ENCODE data around the gene PPM1H. TPM values are rescaled to one million over a fixed set of nuclear protein-coding genes. Genes with fewer than 3 reads are reported as not detected.

PPM1H gene
- total RNA-seq, 2 experiments from 2014 or later = not detected

GRCh38 chr12:62933602-62934238, 1.2 kb downstream of the PPM1H start:
- intact Hi-C loops (cut with micrococcal nuclease) = no loop called here
- no peak for DNase-seq
- Mint-ChIP-seq H3K4me3 (peak overlapping the region; percentile 78), H3K27me3 (ENCODE audit: low read depth) (peaks cover 36% of the 10 kb centered on the region), H3K4me1 (ENCODE audit: low read depth) (peaks cover 6% of the 10 kb centered on the region), H3K9me3 (no peaks in the 10 kb centered on the region), H3K36me3 (ENCODE audit: low read depth) (no peaks in the 10 kb centered on the region), H3K27ac (no peak overlapping the region)
- CTCF ChIA-PET = interaction anchor here (0.7 to 1.1 kb wide), 2 partner anchors 86 to 218 kb away, joined by 3 to 4 read pairs; no protein-coding TSS in a partner anchor

- Mint-ChIP-seq H3K36me3 (ENCODE audit: low read depth) (no peaks in the 10 kb centered on the region), H3K27ac (no peak overlapping the region), H3K4me3 (no peak overlapping the region), H3K27me3 (ENCODE audit: low read depth) (peaks cover 36% of the 10 kb centered on the region), H3K9me3 (no peaks in the 10 kb centered on the region), H3K4me1 (ENCODE audit: low read depth) (peaks cover 6% of the 10 kb centered on the region)
- DNase-seq = no peak
- intact Hi-C loops (cut with micrococcal nuclease) = no loop called here
- CTCF ChIA-PET = interaction anchor here (0.7 to 1.1 kb wide), 2 partner anchors 85 to 219 kb away, joined by 3 to 4 read pairs; no protein-coding TSS in a partner anchor
Observed at GRCh38 chr12:62933220-62933601, 1.7 kb downstream of the PPM1H start.

- H3K9me3 Mint-ChIP-seq = no peaks in the 10 kb centered on the region
- intact Hi-C loops (cut with micrococcal nuclease) = no loop called here
- H3K27ac Mint-ChIP-seq = no peak overlapping the region
- H3K4me1 Mint-ChIP-seq (ENCODE audit: low read depth) = peaks cover 6% of the 10 kb centered on the region
- no peak overlapping the region for H3K4me3 Mint-ChIP-seq
- CTCF ChIA-PET = no interaction called here
- peaks cover 32% of the 10 kb centered on the region for H3K27me3 Mint-ChIP-seq (ENCODE audit: low read depth)
- no peaks in the 10 kb centered on the region for H3K36me3 Mint-ChIP-seq (ENCODE audit: low read depth)
- no peak for DNase-seq
Observed at GRCh38 chr12:62931477-62931876, 3.5 kb downstream of the PPM1H start.

- H3K9me3 Mint-ChIP-seq = no peaks in the 10 kb centered on the region
- H3K4me3 Mint-ChIP-seq = no peak overlapping the region
- intact Hi-C loops (cut with micrococcal nuclease) = no loop called here
- CTCF ChIA-PET = interaction anchor here (1.1 kb wide), 1 partner anchor 281 kb away, joined by 3 read pairs; no protein-coding TSS in a partner anchor
- H3K27me3 Mint-ChIP-seq (ENCODE audit: low read depth) = peaks cover 32% of the 10 kb centered on the region
- DNase-seq = no peak
- no peak overlapping the region for H3K27ac Mint-ChIP-seq
- peaks cover 6% of the 10 kb centered on the region for H3K4me1 Mint-ChIP-seq (ENCODE audit: low read depth)
- no peaks in the 10 kb centered on the region for H3K36me3 Mint-ChIP-seq (ENCODE audit: low read depth)
Observed at GRCh38 chr12:62930546-62931425, 4.2 kb downstream of the PPM1H start.

GRCh38 chr12:62928632-62929031, 6.3 kb downstream of the PPM1H start:
- no peaks in the 10 kb centered on the region for H3K9me3 Mint-ChIP-seq
- H3K36me3 Mint-ChIP-seq (ENCODE audit: low read depth) = no peaks in the 10 kb centered on the region
- H3K27me3 Mint-ChIP-seq (ENCODE audit: low read depth) = peaks cover 24% of the 10 kb centered on the region
- no peak for DNase-seq
- H3K4me3 Mint-ChIP-seq = no peak overlapping the region
- H3K27ac Mint-ChIP-seq = no peak overlapping the region
- H3K4me1 Mint-ChIP-seq (ENCODE audit: low read depth) = peaks cover under 1% of the 10 kb centered on the region
- intact Hi-C loops (cut with micrococcal nuclease) = no loop called here
- CTCF ChIA-PET = no interaction called here

GRCh38 chr12:62925680-62926079, 9.3 kb downstream of the PPM1H start:
- Mint-ChIP-seq H3K4me3 (no peak overlapping the region), H3K4me1 (ENCODE audit: low read depth) (no peaks in the 10 kb centered on the region), H3K9me3 (no peaks in the 10 kb centered on the region), H3K27ac (no peak overlapping the region), H3K27me3 (ENCODE audit: low read depth) (peaks cover 4% of the 10 kb centered on the region), H3K36me3 (ENCODE audit: low read depth) (no peaks in the 10 kb centered on the region)
- intact Hi-C loops (cut with micrococcal nuclease) = no loop called here
- no peak for DNase-seq
- CTCF ChIA-PET = no interaction called here

GRCh38 chr12:62924084-62924483, 10.9 kb downstream of the PPM1H start:
- CTCF ChIA-PET = interaction anchor here (0.6 kb wide), 1 partner anchor 354 kb away, joined by 3 read pairs; no protein-coding TSS in a partner anchor
- Mint-ChIP-seq H3K27ac (no peak overlapping the region), H3K4me1 (ENCODE audit: low read depth) (no peaks in the 10 kb centered on the region), H3K27me3 (ENCODE audit: low read depth) (no peaks in the 10 kb centered on the region), H3K36me3 (ENCODE audit: low read depth) (no peaks in the 10 kb centered on the region), H3K9me3 (no peaks in the 10 kb centered on the region), H3K4me3 (no peak overlapping the region)
- no peak for DNase-seq
- intact Hi-C loops (cut with micrococcal nuclease) = no loop called here

GRCh38 chr12:62922539-62922938, 12.4 kb downstream of the PPM1H start:
- no peaks in the 10 kb centered on the region for H3K4me1 Mint-ChIP-seq (ENCODE audit: low read depth)
- no peak overlapping the region for H3K4me3 Mint-ChIP-seq
- no peaks in the 10 kb centered on the region for H3K27me3 Mint-ChIP-seq (ENCODE audit: low read depth)
- H3K9me3 Mint-ChIP-seq = no peaks in the 10 kb centered on the region
- CTCF ChIA-PET = no interaction called here
- H3K36me3 Mint-ChIP-seq (ENCODE audit: low read depth) = no peaks in the 10 kb centered on the region
- no peak for DNase-seq
- no peak overlapping the region for H3K27ac Mint-ChIP-seq
- intact Hi-C loops (cut with micrococcal nuclease) = no loop called here

- Mint-ChIP-seq H3K27ac (no peak overlapping the region), H3K4me1 (ENCODE audit: low read depth) (no peaks in the 10 kb centered on the region), H3K4me3 (no peak overlapping the region), H3K27me3 (ENCODE audit: low read depth) (no peaks in the 10 kb centered on the region), H3K36me3 (ENCODE audit: low read depth) (no peaks in the 10 kb centered on the region), H3K9me3 (no peaks in the 10 kb centered on the region)
- CTCF ChIA-PET = no interaction called here
- DNase-seq = no peak
- intact Hi-C loops (cut with micrococcal nuclease) = no loop called here
Observed at GRCh38 chr12:62919838-62920237, 15.1 kb downstream of the PPM1H start.

- Mint-ChIP-seq H3K36me3 (ENCODE audit: low read depth) (no peaks in the 10 kb centered on the region), H3K4me1 (ENCODE audit: low read depth) (no peaks in the 10 kb centered on the region), H3K9me3 (no peaks in the 10 kb centered on the region), H3K27me3 (ENCODE audit: low read depth) (peaks cover 2% of the 10 kb centered on the region), H3K27ac (no peak overlapping the region), H3K4me3 (no peak overlapping the region)
- CTCF ChIA-PET = no interaction called here
- DNase-seq = no peak
- intact Hi-C loops (cut with micrococcal nuclease) = no loop called here
Observed at GRCh38 chr12:62917926-62918325, 17.0 kb downstream of the PPM1H start.

GRCh38 chr12:62916632-62917425, 18.1 kb downstream of the PPM1H start:
- intact Hi-C loops (cut with micrococcal nuclease) = no loop called here
- Mint-ChIP-seq H3K36me3 (ENCODE audit: low read depth) (no peaks in the 10 kb centered on the region), H3K9me3 (no peaks in the 10 kb centered on the region), H3K4me1 (ENCODE audit: low read depth) (no peaks in the 10 kb centered on the region), H3K4me3 (no peak overlapping the region), H3K27ac (no peak overlapping the region), H3K27me3 (ENCODE audit: low read depth) (peaks cover 3% of the 10 kb centered on the region)
- DNase-seq = no peak
- CTCF ChIA-PET = interaction anchor here (0.6 kb wide), 1 partner anchor 59 kb away, joined by 3 read pairs; no protein-coding TSS in a partner anchor

- CTCF ChIA-PET = no interaction called here
- Mint-ChIP-seq H3K27me3 (ENCODE audit: low read depth) (peaks cover 7% of the 10 kb centered on the region), H3K4me3 (no peak overlapping the region), H3K9me3 (no peaks in the 10 kb centered on the region), H3K27ac (no peak overlapping the region), H3K4me1 (ENCODE audit: low read depth) (no peaks in the 10 kb centered on the region), H3K36me3 (ENCODE audit: low read depth) (no peaks in the 10 kb centered on the region)
- intact Hi-C loops (cut with micrococcal nuclease) = no loop called here
- DNase-seq = no peak
Observed at GRCh38 chr12:62915204-62915529, 19.8 kb downstream of the PPM1H start.
